T1000 (cell line): ENCODE measurements around the gene PHTF1.
"Not testable (repeated sequence)": the region's sequence is repeated elsewhere in the genome, so short reads cannot be mapped to it uniquely, and the experiment has no call there.

Experiments
- DNase-seq: peaks from one replicate; lab custom pipeline; 2025; ENCODE audit warnings: mixed read lengths; lab: John Stamatoyannopoulos, UW

The PHTF1 gene

DNA sequence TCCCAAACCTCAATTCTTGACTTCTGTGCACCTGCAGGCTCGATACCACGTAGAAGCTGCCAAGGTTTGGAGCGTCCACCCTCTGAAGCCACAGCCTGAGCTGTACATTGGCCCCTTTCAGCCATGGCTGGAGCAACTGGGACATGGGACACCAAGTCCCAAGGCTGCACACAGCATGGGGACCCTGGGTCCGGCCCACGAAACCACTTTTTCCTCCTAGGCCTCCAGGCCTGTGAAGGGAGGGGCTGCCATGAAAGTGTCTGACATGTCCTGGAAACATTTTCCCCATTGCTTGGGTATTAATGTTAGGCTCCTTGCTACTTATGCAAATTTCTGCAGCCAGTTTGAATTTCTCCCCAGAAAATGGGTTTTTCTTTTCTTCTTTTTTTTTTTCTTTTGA is 40.7 kb downstream of the PHTF1 start:
- not testable (repeated sequence) for DNase-seq

DNA sequence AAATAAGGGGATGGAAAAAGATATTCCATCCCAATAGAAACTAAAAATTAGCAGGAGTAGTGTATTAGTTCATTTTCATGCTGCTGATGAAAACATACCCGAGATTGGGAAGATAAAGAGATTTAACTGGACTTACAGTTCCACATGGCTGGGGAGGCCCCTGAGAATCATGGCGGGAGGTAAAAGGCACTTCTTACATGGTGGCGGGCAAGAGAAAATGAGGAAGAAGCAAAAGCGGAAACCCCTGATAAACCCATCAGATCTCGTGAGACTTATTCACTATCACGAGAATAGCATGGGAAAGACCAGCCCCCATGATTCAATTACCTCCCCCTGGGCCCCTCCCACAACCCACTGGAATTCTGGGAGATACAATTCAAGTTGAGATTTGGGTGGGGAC is 41.8 kb downstream of the PHTF1 start:
- not testable (repeated sequence) for DNase-seq

DNA sequence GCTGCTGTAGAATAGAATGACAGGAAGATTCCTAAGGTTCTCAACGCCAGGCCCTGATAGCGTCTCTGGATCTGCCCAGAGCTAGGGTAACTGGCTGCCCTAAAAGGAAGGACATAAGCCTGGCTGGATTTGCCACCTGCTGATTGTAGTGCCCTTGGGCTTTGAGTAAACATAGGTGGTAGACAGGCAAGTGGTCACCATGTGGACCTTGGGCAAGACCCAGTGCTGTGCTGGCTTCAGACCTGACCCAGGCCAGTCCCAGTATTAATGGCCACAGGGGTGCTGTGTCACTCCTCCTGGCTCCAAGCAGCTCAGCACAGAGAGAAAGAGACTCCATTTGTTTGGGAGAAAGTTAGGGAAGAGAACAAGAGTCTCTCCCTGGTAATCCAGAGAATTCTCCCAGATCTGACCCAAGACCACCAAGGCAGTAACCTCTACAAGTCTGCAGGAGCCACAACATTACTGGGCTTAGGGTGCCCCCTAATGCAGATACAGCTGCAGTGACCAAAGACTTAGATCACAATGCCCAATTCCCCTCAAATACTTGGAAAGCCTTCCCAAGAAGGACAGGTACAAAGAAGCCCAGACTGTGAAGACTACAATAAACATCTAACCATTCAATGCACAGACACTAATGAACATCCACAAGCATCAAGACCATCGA is 44.5 kb downstream of the PHTF1 start:
- no peak for DNase-seq

DNA sequence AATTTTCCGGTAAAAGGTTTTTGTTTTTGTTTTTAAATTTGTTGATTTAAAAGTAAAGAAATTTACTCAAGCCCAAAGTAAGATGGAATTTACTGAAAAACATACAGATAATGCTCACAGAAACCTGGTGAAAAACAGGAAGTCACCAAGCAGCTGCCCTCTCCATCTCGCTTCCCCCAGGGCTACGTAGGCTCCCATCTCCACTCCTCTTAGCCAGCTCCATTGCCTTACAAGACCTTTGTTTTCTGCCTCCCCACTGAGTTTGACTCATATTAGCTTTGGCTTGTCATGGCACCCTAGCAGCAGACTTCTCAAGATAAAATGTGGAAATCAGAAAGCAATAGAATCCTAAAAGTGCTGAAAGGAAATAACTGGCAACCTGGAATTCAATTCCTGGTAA is 57.9 kb downstream of the PHTF1 start:
- DNase-seq, result no peak

DNA sequence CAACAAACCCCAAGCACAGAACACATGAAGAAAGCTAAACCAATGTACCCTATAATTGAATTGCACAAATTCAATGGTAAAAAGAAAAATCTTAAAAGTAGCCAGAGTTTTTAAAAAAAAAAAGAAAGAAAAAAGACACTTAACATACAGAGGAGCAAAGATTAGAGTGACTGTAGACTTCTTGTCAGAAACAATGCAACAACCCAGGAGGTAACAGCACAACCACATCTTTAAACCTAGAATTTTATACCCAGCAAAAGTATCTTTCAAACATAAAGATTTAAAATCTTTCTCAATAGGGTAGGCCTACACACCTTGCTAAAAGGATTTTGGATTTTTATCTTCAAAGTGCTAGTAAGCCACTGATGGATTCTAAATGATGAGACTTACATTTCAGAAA is 64.4 kb downstream of the PHTF1 start:
- no peak for DNase-seq

DNA sequence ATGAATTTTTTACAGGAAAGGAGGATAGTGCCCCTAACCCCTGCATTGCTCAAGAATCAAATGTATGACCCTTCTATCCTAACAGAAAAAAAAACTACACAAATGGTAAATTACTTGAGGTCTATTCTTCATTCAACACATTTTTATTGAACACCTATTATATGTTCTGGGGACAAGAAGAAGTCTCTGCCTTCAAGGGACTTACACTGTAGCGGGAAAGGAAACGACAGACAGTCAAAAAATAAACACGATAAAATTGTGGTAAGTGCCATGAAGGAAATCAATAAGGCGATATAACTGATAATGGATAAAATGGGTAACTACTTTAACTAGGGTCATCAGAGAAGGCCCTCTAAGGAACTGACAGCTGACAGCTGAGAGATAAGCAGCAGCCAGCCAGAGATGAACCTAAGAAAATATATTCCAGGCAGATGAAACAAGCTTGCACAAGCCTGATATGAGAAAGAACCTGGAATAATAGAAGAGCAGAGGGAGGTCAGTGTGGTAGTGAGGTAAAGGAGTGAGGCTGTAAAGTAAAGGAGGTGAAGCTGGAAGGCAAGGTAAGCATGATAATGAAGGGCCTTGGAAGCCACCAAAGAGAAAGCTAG is 66.4 kb downstream of the PHTF1 start:
- no peak for DNase-seq

DNA sequence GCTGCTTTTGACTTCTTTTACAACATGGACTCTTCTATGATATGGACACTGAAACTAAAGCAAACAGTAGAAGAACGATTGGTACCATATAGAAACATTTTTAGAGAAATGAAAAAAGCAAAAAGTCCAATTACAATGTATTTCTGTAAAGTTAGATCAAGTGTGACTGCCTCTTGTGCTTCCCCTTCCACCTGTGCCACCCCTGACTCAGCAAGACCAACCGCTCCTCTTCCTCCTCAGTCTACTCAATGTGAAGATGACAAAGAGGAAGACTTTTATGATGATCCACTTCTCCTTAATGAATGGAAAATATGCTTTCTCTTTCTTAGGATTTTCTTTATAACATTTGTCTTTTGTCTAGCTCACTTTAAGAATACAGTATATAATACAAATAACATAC is 66.9 kb downstream of the PHTF1 start:
- no peak for DNase-seq

DNA sequence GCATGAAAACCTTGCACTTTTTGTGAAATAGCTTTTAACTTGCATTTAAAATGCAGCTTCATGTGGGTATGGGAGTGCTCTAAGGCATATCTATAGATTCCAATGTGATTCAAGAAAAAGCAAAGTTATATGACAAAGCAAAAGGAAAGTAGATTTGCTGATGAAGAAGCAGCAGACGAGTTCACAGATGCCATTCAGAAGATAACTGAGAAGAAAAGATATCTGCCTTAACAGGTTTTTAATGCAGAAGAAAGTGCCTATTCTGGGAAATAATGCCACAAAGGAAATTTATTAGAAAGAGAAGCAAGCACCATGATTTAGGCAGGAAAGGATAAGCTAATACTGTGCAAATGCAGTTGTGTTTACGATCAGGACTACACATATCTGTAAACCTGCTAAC is 68.1 kb downstream of the PHTF1 start:
- DNase-seq, result no peak

DNA sequence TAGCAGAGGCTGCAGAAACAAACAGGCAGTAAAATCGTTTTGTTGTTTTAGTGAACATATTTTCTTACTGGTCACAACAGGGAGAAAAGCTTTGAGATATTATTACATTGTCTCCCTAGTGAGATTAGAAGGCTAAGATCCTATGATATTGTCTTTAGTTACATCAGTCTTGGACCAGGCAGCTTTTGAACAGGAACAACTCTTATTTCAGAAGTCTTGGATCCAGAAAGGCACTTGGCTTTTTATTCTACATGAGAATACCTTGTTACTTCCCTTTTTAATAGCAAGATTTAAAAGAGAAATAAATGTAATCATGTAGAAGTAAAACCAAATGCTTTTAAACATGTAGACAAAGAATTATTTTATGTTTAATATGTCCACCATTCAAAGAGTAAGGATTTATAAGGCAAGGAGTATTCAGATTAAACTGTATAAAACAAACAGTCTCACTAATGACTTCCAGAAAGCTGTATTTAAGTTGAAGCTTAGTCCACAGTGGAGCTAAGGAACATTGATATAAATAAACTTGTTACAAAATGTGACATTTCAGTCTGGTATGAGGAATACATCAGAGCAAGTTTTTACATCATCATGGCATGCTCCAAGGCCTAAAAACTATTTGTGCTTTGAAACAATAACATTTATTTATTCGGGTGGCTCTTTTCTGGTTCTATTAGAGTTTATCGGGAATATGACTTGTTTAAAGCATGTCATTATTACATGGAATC is 72.2 kb downstream of the PHTF1 start:
- no peak for DNase-seq

DNA sequence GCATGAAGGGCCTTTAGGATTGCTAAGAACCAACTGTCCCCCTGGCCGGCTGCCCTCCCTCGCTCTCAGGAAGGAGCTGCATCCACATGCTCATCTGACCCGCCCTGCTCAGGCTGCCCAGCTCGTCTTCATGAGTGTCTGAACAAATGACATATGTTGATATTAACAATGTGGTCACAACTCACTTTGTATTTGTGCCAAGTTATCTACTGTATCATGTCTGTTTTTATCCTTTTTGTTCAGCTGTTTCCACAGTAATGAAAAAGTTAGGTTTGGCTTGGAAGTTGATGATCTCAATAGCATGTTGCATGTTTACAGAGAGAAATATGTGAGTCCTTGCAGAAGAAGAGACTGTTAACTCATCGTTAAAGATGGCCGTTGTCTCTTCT is 75.1 kb downstream of the PHTF1 start:
- DNase-seq, result no peak

DNA sequence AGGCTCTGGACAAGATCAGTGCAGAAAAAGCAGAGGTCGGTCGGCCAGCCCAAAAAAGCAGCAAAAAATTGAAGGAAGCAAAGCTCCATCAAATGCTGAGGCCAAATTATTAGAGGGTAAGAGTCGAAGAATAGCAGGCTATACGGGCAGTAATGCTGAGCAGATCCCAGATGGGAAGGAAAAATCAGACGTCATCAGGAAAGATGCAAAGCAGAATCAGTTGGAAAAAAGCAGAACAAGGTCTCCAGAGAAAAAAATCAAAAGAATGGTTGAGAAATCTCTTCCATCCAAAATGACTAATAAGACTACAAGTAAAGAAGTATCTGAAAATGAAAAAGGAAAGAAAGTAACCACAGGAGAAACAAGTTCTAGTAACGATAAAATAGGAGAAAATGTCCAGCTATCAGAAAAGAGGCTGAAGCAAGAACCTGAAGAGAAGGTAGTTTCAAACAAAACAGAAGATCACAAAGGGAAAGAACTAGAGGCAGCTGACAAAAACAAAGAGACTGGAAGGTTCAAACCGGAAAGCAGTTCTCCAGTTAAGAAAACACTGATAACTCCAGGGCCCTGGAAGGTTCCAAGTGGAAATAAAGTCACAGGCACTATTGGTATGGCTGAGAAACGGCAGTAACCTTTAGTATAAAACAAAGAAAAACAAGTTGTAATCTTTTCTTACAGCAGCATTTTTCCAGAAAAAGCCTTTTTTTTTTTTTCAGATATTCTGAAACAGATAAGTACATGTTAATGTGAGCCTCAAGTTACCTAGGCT is 75.7 kb downstream of the PHTF1 start:
- DNase-seq, result no peak

DNA sequence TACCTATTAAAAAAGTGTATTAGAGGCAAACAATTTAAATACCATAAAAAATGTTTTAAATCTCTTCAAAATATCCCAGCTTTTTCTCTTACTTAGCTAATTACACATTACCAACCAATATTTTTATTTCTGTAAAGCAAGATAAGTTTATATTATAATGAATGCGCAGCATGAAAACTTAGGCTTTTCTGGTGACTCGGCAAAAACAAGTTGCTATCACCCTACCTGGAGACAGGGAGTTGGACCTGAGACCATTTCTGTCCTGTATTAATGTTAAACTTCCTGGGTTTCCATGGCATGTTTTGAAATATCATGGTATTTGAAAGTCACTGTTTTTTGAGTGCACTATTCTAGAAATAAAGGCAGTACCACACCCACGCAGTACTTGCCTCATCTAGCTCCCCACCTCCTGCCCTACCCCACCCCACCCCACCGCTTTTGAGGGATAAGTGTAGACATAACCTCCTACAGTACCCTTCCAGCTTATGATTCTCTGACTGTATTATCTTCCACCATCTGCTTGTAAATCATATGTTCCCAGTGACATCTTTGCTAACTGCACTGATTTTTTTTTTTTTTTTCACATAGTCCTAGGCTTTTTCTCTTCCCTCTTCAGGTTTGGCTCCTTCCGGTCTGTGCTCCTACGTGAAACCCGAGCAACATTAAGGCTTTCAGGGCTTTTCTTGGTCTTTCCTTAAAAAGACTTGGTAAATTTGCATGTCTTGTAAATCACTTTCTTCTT is 77.5 kb downstream of the PHTF1 start:
- no peak for DNase-seq

DNA sequence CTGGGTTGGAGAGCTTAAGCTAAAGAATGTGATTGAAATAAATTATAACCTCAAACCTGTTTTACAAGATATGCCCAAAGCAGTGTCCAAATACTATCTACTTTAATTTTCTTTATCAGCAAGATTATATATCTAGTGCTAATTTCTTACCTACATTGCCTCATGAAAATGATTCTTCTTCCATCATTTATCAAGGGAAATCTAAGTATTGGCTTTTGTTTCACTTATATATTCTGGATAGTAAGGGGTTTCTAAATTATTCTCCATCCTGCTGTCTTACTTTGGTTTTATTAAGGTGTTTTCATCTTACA is 81.2 kb downstream of the PHTF1 start:
- no peak for DNase-seq

DNA sequence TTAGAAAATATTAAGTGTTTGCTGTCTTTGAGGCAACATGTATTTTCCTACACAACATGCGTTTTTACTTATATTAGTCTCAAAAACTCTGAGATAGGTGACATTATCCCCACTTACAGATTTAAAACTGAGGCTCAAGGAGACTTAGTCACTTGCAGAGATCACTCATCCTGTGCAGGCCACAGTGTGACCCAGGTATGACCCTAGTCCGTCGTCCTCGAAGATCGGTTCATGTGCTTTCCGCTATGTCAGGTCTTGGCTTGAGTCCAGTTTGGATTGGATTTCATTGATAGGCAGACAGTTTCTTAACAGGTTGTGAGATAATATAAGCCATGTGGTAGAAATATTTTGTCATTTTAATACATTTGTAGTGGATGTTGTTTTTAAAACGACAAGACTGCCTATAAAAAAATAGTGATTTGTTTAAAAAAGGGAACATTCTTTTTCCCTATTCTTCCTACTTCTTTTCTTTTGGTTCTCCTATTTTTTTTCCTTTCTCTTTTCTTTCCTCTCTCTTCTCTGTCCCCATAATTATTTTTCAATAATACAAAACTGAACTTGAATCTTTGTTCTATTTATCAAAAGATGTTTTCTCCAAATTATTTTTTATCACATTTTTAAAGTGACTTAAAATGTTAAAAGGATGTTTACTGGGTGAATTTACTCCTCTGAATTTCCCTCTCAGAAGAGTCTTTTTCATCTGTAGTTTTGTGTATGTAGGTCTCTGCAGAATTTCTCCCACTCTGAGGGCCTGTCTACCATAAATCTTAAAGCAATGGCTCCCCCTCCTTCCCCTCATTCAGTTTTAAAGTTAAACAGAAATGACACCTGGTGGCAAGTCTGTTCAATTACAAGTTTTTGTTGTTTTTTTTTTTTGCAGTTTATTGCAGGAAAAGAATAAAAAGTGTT is 81.8 kb downstream of the PHTF1 start:
- no peak for DNase-seq

DNA sequence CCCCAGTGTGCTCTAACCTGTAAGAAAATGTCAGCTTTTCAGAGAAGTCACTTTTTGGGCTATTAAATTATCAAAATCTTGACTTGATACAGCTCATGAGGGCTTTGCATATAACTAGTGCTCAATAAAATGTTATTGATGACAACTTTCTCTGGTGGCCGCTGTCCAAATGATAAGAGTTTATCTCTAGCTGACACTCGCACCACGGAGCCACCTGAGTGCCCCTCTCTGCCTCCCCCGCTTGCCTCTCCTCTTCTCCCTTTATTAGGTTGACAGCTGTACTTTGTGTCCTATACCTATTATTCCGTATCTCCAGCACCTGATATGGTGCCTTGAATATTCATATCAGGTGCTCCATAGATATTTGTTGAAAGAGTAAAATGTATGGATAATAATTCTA is 82.8 kb downstream of the PHTF1 start:
- DNase-seq, result no peak

DNA sequence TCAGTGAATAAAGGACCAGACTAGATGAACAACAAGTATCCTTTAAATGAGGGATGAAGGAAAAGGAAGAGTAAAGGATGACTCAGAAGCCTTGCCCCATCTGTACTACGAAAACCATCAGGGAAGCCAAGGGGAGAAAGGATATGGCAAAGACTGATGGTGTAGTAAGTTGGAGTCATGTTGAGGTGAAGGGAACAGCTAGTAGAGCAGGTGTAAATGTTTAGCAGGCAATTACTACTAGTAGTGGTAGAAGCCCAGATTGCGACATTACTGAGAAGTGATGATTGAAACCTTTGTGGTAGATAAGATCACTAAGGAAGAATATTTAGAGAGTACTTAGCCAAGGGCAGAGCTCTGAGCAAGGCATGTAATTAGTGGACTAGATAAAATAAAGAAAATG is 84.0 kb downstream of the PHTF1 start:
- no peak for DNase-seq

DNA sequence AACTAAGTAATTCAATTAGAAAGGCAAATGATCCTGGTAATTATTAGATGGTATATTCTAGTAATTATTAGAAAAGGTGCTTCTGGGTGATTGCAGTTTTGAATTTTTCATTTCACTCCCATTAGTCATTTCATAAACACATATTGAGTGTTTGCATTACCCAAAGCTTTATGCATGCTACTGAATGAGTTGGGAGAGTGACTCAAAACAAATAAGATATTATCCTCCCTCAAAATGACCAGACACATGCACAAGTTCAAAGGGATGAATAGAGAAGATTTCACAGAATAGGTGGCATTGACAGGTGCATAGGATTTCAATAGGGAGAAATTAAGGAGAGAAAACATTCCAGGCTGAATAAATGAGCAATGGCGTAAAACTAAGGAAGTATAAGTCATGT is 84.7 kb downstream of the PHTF1 start:
- DNase-seq, result no peak

DNA sequence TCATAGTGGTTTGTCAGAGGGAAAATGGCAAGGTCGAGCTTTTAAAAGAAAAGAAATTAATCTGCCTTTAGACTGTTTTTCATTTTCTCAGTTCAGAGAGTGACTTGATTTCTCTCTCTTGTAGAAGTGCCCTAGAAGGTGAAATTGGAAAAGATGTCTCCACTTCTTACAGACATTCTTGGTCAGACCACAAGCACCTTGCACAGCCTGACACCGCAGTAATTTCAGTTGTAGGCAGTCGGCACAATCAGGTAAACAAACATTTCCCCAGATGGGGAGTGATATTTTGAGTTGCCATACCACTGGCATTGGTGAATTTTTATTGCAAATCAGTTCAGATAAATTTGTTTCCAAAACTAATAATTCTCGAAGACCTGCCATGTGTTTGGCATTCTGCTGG is 86.8 kb downstream of the PHTF1 start:
- DNase-seq, result no peak

DNA sequence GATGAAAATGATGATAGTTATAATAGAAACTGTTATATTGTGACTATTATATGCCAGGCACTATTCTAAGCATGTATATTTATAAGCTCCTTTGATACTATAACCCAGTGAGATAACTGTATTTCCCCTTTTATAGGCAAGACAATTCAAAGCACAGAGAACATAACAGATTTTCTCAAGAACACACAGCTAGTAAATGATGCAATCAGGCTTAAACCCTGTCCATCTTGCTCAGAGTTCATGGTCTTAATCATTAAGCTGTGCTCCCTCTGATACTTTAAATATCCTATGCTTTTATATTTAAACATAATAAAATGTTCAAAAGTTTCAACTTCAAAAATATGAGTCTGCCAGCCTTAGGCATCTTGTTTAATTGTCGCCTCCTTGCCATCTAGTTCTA is 88.6 kb downstream of the PHTF1 start:
- no peak for DNase-seq

DNA sequence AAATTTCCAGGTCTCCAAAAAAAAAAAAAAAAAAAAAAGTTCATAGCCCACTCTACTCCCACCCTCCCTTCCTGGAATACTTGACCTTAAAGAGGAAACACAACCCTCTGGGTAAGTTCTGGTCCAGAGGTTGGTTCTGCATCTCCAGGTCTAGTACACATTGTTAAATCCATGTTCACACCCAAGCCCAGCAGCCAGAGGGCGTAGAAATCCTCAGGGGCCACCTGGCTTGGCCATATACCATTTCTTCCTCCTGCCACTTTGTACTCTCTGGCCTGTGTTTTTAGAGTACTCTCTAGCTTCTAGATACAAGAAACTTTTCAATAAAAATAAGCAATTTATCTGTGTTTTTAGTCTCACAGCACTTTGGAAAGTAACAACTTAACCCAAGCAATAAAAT is 89.3 kb downstream of the PHTF1 start:
- DNase-seq, result no peak

DNA sequence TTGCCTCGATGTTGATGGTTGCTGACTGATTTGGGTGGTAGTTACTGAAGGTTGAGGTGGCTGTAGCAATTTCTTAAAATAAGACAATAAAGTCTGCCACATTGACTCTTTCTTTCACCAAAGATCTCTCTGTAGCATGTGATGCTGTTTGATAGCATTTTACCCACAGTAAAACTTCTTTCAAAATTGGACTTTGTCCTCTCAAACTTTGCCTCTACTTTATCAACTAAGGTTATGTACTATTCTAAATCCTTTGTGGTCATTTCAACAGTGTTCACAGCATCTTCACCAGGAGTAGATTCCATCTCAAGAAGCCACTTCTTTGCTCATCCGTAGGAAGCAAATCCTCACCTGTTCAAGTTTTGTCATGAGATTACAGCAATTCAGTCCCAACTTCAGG is 93.2 kb downstream of the PHTF1 start:
- no peak for DNase-seq
